Keratinocyte (primary cell): ENCODE results near the gene HLA-DQA1.

ENCODE experiments used
- EZH2 ChIP-seq: IDR thresholded peaks from one replicate; pipeline ENCODE4 v1.6.1; 2012; ENCODE audit warnings: inconsistent platforms, mild to moderate bottlenecking, low read length, moderate library complexity
- TF ChIP-seq, protein P1 (sequence below), 3 experiments: IDR thresholded peaks in 1 of 3; conservative IDR thresholded peaks in 1 of 3; optimal IDR thresholded peaks in 1 of 3; 2 replicates in 2 of 3; 3 replicates in 1 of 3; pipeline versions ENCODE3 to v1.5.1; 2011; ENCODE audit warnings: low read length in 3 of 3, mild to moderate bottlenecking in 3 of 3, moderate library complexity in 2 of 3, control low read depth in 1 of 3, inconsistent platforms in 1 of 3; ENCODE audit not compliant: insufficient read depth in 2 of 3; ENCODE audit errors: extremely low read depth in 1 of 3

DNA sequence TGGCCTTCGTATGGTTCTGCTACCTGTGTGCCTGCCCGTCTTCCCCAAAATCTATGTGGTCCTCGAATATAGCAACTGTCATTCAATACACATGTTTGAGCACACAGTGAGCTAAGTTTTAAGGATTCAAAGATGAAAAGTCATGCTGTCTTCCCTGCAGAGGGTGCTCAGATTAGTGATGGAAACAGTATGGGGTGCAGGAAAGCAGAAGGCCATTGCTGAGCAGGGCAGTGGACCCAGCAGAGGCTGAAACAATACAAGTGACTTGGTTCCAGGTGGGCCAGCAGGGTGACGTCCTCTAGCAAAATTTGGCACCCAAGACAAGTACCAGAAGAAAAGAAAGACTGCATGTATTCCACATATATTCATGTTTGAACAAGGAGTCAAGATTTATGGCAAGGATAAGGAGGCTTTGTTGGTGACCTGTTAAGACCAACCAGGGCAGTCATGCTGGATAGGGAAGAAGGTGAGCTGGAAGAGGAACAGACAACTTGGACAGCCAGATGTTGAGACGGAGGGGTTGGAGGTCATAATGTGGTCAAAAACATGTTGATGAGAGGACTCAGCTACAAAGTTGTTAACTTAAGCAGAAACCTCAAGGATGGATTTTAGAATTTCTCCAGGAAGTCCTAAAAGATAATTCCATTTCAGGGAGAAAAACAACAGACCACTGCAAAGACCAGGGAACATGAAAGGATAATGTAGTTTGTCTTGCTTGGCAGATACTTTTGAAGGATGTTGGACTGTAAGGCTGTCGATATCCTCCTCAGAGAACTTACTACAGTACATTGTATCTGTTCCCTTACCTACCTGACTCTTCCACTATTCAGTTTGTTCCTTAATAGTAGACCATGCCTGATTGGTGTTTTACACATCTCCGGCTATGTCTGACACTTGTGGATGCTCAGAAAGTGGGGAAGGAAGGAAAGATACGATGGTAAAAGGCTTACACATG, 2.5 kb downstream of the HLA-DQA1 start:
- TF ChIP-seq, protein P1, sequence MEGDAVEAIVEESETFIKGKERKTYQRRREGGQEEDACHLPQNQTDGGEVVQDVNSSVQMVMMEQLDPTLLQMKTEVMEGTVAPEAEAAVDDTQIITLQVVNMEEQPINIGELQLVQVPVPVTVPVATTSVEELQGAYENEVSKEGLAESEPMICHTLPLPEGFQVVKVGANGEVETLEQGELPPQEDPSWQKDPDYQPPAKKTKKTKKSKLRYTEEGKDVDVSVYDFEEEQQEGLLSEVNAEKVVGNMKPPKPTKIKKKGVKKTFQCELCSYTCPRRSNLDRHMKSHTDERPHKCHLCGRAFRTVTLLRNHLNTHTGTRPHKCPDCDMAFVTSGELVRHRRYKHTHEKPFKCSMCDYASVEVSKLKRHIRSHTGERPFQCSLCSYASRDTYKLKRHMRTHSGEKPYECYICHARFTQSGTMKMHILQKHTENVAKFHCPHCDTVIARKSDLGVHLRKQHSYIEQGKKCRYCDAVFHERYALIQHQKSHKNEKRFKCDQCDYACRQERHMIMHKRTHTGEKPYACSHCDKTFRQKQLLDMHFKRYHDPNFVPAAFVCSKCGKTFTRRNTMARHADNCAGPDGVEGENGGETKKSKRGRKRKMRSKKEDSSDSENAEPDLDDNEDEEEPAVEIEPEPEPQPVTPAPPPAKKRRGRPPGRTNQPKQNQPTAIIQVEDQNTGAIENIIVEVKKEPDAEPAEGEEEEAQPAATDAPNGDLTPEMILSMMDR (optimal IDR thresholded peaks at IDR 0.05 in 1 of 3, IDR thresholded peaks at IDR 0.05 in 1 of 3, conservative IDR thresholded peaks at IDR 0.05 in 1 of 3; ENCODE audit: extremely low read depth in 1 of 3, insufficient read depth in 2 of 3, low read length in 3 of 3): no peak
- no peak for TF ChIP-seq EZH2
